Measurements from ENCODE around the gene TIGAR.

The TIGAR gene

DNA sequence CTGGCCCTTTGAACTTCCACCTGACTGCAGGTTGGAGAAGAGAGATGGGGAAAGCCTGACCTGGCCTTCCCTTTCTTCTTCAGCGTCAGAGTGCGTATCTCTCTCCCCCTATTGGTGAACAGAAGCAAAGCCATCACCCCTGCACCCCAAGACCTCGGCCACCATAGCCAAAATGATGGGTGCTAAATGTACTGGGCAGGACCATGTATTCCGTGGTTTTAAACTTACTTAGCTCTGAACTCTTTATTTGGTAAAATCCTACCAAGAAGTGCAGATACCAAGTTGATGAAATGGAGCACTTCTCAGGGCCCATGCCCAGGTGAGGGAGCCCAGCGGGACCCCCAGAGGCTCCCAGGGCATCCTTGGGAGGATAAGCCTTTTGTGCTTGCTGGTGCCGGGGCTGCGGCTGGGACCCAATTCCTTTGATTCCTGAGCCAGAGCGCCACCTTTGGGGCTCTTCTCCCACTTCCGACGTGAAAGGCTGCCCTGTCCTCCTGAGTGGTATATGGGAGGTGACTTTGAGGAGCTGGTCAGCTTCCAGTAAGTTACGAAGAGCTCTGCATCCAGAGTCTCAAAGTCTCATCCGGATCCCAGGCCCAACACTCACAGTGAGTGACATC lies 38.0 kb upstream of the TIGAR start:
- peak; percentile 50 for DNase-seq (ENCODE audit: low spot score)

DNA sequence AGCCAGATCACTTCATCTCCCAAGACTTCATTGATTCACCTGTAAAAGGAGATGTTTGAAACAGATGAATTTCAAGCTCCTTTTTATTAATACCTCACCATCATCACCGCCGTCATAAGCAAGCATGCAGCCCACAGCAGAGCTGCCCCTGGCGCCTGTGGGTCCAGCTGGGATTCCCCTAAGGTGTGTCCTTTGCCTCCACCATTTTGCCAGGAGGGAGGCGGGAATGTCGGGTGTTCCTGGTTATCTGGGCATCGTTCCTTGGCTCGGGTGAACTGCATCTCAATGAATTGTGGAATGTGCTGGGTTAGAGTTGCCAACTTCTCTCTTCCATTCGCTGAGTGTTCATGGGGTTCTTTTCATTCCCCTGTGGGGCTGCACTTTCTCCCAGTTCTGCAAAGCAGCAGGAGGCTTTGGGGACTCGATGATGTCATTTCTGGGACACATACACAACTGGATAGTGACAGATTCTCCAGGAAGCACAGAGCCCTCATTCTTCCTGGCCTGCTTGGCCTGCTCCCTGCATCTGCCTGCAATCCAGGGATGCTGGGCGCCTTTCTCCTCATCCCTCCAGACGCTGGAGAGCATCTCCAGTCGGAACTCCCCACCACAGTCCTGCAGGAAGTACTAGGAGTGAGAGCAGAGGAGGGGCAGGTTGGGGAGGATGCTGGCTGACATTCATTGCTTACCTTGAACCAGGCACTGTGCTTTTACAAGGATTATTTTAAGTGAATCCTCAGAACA lies 37.3 kb upstream of the TIGAR start:
- peak; percentile 35 for DNase-seq (ENCODE audit: low spot score)

DNA sequence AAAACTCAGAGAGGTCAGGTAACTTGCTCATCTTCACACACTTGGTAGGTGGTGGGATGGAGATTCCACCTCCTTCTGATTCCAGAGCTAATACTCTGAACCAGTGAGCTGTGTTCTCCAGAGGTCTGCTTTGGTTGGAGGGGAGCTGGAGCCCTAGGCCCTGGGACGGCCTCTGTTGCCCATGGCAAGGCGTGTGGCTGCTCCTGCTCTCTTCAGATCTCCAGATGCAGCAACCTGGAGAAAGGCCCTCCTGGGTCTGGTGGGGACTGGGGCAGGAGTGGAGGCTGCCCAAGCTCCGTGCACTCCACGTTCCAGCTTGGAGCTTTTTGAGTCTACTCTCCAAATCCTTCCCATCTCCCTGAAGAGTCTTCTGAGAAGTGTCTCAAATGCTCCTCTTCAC lies 36.7 kb upstream of the TIGAR start:
- peak; percentile 29 for DNase-seq (ENCODE audit: low spot score)

DNA sequence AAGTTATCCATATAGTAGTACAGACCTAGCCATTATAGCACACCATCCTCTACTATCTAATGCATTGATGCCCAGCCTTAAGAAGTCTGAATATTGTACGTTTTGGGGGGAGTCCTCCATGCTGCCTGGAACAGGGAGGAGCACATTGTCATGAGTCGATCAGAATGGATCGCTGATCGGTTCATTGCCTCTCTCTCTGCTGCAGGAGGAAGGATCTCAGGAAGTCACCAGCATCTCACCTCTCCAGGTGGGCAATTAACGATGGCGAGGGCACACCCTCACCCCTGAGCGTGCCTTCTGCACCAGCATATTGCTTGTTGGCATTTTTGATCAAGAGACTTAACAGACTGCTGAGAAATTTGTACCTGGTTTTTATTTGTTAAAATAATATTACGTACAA lies 35.9 kb upstream of the TIGAR start:
- DNase-seq (ENCODE audit: low spot score): peak; percentile 34

GRCh38 chr12:4286228-4286627 lies 34.8 kb upstream of the TIGAR start:
- peak; percentile 44 for DNase-seq (ENCODE audit: low spot score)

DNA sequence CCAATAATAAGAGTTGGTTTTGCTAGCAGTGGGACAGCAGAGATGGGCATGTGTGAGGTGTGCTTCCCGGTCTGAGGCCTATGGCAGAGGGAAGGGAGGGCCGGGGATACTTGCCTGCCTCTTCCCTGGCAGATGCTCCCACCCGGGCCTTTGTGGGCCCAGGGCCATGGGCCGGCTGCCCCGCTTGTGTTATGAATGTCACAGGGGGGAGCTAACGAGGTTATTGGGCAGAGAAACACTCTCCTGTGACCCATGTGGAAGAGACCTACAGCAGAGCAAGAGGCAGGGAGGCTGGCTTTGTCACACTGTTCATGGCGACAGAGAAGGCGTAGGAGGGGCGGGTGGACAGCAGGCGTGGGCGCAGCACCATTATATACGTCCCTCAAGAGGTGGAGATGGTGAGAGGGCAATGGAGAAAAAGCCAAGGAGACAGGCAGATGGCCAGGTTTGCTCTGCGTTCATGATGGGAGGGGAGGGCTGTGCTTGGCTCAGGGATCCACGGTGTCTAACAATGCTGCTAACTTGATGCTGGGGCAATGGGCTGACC lies 34.2 kb upstream of the TIGAR start:
- DNase-seq (ENCODE audit: low spot score): peak; percentile 35

DNA sequence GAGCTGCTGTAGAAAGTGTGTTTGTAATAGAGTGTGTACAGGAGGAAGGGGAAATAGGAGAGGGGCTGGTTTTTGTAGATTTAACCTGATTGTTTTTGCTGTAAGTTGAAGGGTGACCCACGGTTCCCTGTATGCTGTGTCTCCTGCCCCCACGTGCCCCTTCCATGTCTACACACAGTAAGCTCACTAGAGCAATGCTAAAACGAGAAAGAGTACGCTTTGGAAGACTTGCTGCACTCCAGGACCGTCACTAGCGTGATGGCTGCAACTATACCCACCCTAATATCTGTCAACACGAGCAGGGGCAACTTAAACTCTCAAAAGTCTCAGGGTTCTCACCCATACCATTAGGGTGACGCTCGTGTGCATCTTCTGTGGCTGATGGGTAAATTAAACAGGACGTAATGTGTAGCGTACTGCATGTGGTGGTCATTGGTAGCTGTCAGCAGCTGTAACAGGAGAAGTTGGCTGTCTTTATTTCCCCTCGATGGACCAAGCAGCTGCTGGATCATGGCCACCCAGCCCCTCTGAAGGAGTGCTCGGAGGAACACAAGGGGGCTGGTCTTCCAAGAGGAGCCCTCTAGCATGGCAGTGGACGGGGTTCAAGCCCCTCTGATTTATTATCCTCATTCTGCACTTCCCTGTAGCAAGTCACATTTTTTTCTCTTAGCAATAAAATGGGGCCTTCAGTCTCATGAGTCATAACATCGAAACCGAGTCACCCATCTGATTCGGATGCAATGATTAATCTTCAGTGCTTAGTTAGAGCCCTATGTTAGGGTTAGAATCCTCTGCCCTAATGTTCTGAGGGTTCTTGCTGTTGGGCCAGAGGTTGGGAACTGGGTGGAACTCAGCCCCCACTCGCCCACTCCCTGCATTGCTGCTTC lies 33.4 kb upstream of the TIGAR start:
- peak; percentile 11 for DNase-seq (ENCODE audit: low spot score)

GRCh38 chr12:4288296-4289131 lies 32.5 kb upstream of the TIGAR start:
- DNase-seq (ENCODE audit: low spot score): peak; percentile 30

DNA sequence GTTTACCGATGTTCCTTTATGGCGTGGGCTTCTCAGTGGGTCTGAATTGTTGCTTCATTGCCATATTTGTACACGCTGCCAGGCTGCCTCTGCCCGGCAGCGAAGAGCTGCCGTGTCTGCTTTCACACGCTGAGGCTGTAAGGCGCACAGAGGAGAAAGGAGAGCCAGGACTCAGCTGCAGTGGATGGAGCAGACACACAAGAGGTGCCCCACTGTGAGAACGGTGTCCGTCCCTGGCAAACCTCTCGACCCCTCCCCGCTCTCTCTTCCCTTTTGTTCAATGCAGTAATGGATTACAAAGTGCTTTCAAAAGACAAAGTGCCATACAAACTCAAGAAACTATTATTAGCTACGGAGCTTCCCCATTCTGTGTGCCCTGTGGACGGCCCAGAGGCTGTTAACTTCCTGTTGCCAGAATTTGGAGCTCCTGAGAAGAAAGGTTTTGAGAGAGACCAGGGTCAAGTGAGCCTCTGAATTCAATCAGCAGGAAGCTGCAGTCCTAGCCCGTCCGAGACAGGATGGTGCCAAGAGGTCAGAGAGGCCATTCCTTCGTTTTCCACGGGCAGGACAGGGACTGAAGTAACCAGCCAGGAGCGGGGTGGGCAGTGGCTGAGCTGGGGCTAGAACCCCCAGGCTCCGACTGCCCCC lies 31.7 kb upstream of the TIGAR start:
- DNase-seq (ENCODE audit: low spot score): no peak

DNA sequence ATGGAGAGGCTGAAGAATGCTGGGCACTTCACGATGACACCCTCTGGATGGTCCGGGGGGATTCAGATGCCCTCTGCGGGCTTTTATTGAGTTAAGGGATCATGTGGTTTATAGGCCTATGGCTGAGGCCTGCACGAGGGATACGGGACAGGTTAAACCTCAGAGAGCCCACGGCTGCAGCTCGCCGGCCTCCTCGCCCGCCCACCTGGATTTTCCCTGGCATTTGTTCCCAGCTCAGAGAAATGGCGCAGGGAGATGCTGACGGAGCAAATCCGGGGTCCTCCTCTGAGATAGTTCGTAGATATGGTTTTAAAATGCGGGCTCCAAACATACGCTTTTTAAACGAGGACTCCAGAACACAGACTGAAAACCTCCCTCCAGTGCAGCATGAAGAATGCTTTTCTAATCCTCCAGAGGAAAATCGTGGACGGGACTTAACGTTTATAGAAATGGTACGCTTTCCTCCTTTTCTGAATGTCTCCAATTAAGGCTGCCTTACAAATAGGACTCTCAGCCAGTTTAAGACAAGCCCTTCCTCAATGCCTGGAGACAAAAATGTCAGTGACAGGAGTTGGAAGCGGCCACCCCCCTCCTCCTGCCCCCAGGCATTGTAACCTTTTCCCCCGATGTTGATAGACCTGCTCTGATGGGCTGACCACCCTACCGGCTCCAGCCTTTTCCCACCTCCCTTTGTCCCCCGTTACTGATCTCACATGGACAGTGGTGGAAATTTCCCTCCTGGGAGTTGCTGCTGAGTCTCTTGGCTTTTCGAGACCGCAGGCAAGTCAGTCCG lies 30.8 kb upstream of the TIGAR start:
- DNase-seq (ENCODE audit: low spot score): no peak

- no peak for DNase-seq (ENCODE audit: low spot score)
Measured at GRCh38 chr12:4292341-4293073, 28.5 kb upstream of the TIGAR start.

DNA sequence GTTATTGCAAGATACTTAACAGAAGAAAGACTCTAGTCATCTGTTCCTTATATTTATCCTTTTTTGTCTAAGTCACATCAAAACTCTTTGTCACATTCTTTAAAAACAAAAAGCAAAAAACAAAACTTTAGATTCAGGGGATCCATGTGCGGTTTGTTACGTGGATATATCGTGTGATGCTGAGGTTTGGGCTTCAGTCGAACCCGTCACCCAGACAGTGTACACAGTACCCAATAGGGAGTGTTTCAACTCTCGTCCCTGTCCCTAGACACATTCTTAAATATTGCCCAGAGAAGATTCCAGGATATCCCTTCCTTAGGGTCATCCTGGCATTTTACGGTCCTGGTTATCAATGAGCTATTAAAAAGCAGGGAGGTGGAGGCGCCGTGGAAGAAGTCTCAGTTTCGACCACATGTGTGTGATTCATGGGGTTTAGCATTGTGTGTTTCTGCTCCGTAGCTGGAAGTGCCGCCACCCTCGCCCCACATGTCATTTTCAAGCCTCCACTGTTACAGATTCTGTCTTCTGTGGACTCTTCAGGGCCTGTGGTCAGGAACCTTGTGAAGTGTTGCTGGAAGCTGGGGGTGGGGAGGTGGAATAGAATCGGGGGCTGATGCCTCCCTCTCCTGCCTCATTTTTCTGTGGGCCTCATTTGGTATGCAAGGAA lies 27.6 kb upstream of the TIGAR start:
- DNase-seq (ENCODE audit: low spot score): no peak

DNA sequence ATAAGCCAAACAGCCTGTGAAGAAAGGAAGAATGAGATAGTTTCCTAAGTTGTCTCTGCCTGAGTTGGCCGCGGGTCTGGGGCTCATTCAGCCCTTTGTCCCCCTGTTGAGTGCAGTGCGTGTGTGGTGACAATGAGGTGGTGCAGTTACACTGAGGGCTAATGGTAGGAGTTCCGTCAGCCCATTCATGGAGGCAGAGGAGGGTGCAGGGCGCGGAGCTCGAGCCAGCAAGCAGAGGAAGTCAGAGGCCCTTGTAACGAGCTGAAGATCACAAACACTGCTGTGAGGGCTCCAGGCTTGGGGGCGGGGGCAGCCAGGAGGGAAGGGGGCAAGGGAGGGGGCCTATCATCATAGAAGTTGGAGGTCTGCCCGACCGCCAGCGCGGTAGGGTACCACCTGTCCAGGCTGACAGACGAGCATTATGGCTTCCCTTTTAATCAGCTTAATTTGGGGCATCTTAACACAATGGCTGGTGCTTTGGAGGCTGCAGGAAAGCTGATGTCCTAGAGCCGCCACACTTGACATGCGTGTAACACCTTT lies 27.0 kb upstream of the TIGAR start:
- no peak for DNase-seq (ENCODE audit: low spot score)

DNA sequence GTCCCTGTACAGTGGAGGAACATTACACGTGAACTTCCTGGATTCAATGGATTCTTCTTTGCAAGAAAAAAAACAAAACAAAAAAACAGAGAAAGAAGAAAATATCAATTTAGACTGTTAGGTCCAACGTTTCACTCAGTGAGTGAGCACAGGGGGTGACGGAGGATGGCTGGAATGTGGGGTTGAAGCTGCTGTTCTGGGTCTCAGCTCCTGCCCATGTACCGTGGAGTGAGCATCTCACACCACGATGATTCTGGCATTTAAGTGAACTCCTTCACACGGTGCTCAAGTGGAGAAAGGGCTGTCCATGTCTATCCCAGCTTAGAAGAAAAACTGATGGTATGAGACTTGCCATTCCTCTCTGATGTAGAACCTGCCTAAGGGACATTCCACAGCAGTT lies 24.3 kb upstream of the TIGAR start:
- no peak for DNase-seq (ENCODE audit: low spot score)

GRCh38 chr12:4297617-4298016 lies 23.4 kb upstream of the TIGAR start:
- no peak for DNase-seq (ENCODE audit: low spot score)

DNA sequence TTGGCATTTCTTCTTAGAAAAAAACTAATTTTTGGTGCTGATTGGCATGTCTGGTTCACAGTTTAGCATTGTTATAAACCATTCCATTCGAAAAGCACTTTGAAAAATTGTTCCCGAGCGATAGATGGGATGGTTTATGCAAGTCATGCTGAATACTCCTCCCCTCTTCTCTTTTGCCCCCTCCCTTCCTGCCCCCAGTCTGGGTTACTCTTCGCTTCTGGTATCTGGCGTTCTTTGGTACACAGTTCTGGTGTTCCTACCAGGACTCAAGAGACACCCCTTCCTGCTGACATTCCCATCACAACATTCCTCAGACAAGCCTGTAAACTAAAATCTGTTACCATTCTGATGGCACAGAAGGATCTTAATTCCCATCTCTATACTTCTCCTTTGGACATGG lies 20.1 kb upstream of the TIGAR start:
- no peak for DNase-seq (ENCODE audit: low spot score)

- DNase-seq (ENCODE audit: low spot score): no peak
Measured at GRCh38 chr12:4301932-4302501, 19.0 kb upstream of the TIGAR start.

DNA sequence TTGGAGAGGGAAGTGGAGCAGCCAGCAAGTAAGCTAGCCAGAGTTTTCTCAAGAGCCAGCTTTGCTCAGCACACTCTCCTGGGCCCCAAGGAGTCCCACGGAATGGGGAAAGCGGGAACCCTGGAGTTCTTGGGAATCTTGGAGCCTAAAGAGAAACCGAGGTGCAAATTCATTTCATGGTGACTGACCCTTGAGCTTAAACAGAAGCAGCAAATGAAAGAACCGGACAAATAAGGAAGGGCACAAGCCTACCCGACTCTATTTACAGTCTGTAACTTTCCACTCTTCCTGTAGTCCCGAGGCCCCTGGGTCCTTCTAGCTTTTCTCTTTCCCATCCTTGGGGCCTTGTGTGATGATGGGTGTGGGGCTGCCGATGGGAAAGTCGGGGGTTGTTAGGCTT lies 18.1 kb upstream of the TIGAR start:
- no peak for DNase-seq (ENCODE audit: low spot score)

All from ecto neural progenitor cell (in vitro differentiated cells).